SKM-1 (cell line): ENCODE measurements around the gene ACYP1.
"Not testable (repeated sequence)": the region's sequence is repeated elsewhere in the genome, so short reads cannot be mapped to it uniquely, and the experiment has no call there.

ENCODE experiments used
- DNase-seq: peaks from one replicate; lab custom pipeline; 2025; ENCODE audit not compliant: unreplicated experiment; lab: John Stamatoyannopoulos, UW

ACYP1 gene

DNA sequence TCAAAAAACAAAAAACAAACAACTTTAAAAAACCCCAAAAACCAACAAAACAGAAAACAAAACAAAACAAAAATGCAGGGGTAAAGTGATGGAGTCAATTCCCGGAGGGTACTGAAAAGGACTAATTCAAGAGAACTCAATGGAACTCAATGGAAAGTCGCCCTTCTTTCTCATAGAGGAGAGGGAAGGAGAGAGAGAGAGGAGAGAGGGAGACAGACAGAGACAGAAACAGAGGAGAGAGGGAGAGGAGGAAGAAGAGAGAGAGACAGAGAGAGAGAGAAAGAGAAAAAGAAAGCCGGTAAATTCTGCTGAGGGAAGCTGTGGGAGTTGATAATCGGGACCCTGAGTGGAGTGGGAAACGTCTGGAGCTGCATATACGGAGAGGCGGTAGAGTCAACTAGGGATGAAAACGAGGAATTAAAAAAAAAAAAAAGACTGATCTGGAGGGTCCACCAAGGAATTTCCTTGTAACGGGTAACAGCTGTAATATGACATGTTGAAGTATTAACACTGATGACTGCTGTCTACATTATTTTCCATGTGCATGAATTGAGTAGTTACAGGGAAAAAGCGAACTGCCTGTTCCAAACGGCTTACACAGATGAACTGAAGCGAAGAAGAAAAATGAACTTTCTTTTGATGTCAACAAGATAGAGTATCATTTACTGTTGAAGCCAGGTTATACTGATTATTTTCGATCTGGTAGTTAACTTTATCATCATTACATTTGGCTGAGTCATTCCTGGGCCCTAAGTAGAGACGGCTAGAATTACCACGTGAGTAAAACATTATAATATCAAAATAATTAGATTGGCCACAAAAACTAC lies 4.7 kb upstream of the ACYP1 start:
- no peak for DNase-seq

DNA sequence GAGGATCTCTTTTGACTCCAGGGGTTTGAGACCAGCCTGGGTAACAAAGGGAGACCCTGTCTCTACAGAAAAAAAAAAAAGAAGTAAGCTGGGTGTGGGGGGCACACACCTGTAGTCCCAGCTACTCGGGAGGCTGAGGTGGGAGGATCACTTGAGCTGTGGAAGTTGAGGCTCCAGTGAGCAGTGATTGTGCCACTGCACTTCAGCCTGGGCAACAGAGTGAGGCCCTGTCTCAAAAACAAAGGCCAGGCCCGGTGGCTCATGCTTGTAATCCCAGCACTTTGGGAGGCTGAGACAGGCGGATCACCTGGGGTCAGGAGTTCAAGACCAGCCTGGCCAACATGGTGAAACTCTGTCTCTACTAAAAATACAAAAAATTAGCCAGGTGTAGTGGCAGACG lies 3.9 kb upstream of the ACYP1 start:
- DNase-seq: not testable (repeated sequence)

DNA sequence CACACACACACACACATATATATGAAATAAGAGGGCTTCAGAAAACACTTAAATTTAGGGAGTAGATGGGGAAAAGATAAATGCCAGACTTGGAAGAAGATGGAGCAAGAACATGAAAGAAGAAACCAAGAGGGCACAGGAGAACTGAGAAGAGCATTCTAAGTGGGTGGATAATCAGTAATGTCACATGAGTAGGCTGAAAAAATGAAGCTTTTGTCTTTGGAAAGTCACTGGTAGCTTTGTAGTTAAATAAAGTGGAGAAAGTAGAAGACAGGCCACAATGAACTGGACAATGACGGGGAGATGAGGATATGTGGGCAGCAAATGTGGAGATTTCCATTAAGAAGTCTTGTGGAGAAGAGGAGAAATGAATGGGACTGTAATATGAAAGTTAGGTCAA lies 3.4 kb upstream of the ACYP1 start:
- DNase-seq: no peak

DNA sequence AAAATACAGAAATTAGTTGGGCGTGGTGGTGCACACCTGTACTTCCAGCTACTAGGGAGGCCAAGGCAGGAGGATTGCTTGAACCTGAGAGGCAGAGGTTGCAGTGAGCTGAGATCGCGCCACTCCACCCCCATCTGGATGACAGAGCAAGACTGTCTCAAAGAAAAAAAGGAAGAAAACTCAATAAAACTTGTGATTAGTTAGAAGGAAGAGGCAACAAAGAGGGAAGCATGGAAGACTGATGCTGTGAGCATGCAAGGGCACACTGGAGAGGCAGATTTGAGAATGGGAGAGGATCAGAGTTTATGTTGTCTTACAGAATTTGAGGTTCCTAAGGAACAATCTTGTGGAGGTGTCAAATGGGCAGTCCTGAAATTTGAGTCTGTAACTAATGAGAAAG lies 2.9 kb upstream of the ACYP1 start:
- DNase-seq: no peak

DNA sequence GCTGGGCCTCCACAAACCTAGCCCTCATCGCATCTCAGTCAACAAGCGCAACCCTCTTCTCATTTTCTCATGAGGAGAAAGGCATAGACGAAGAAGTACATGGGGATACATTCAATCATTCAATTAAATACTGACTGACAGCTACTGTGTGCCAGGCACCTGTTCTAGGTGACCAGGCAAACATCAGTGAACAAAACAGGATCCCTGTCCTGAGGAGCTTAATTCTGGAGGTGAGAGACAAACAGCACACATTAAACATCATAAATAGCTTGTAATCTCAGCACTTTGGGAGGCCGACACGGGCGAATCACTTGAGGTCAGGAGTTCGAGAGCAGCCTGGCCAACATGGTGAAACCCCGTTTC lies 362 bp upstream of the ACYP1 start:
- DNase-seq: no peak

DNA sequence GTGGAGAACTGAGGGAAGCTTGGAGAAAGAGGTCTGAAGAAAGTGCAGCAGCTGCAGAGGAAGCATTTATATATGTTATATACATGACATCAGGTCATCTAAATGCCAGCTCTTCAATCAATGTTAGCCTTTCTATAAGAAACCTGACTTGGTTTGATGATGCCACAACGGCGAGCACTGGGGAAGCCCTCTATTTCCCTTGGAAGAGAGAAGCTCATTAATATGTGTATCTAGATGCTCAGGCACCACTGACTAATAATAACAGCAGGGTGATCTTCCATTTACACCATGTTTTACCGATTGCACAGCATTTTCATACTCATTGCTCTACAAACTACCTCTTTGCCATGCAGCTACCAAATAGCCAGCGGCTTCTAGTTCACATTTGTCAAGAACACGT lies 811 bp downstream of the ACYP1 start:
- no peak for DNase-seq

DNA sequence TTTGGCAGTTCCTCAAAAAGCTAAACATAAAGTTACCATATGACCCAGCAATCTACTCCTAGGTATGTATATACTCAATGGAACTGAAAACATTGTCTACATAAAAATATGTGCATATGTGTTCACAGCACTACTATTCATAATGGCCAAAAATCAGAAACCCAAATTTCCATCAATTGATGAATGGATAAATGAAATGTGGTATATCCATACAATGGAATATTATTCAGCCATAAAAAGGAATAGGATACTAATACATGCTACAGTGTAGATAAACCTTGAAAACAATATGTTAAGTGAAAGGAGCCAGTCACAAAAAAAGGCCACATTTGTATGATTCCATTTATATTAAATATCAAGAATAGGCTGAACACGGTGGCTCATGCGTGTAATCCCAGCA lies 3.4 kb downstream of the ACYP1 start:
- DNase-seq: no peak

DNA sequence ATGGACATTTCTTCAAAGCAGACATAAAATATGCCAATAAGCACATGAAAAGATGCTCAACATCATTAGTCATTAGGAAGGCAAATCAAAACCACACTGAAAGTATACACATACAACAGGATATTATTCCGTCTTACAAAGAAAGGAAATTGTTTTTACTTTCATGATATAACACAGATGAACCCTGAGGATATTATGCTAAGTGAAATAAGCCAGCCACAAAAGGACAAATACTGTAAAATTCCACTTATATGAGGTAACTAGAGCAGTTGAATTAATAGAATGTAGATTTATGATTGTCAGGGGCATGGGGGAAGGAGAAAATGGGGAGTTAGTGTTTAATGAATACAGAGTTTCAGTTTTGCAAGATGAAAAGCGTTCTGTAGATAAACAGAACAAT lies 4.2 kb downstream of the ACYP1 start:
- no peak for DNase-seq

DNA sequence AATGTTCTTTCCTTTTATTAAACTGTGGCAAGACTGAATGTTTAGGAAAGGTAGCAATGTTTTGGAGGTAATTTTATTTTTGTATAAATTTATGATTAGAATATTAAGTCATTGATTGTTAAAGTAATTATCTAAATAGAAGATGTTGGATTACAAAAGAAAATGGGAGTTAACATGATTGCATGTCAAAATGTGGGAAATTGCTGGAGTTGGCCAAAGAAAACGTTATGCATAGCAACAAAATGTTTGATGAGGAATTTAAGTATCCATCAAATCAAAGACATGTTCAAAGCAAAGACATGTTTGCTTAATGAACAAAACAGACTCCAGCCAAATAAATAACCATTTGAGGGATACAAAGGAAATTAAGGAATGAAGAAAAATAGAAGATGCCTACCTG lies 9.4 kb downstream of the ACYP1 start:
- no peak for DNase-seq

DNA sequence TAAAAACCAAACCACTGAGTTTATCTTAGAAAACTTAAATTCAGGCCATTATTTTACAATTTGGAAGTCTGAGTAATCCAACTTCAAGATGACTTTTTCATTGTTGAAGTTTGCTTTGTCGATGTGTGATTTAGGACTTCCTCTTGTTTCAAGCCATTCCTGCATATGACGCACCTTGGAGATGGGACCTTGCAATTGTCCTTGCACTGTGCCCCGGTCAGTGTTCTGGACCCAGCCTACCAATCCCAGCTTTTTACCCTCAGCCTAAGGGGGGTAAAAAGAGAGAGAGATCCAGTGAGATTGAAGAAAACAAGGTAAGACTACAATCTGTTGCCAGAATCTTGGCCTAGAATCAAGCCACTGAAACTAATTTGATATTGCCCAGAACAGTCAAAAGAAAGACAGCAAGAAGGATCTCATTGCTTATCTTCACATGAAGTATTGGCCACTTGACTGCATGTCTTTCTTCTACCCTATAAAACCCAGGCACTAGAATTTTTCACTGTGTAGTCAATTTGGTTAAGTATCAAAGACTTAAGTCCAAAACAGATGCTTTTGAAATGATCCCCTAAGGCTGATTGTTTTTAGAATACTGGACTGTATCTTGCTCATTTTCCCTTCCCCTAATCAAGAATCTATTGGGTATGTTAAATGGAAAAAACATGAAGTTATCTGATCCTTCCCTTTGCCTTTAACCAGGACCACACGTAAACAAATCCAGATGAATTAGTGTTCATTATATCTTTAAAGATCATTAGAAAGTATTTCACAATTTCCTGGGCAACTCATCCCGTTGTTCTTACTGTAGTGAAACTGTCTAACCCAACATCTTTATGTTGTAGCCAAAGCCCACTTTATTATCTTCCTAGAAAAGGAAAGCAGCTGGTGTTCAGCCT lies 10.2 kb downstream of the ACYP1 start:
- DNase-seq: no peak

DNA sequence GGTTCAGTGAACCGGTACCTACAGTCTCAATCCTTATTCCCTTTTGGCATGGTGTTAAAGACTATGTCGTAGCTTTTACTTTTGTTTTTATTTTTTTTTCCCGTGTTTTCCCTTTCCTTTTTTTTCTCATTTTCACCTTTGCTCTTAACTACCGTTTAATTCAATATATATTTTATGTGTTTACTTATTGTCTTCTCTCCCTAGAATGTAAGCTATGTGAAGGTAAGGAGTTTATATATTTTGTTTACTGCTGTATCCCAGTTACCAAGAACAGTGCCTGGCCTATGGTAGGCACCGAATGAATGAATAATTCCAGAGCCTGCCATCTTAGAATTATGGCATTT lies 12.3 kb downstream of the ACYP1 start:
- DNase-seq: no peak

DNA sequence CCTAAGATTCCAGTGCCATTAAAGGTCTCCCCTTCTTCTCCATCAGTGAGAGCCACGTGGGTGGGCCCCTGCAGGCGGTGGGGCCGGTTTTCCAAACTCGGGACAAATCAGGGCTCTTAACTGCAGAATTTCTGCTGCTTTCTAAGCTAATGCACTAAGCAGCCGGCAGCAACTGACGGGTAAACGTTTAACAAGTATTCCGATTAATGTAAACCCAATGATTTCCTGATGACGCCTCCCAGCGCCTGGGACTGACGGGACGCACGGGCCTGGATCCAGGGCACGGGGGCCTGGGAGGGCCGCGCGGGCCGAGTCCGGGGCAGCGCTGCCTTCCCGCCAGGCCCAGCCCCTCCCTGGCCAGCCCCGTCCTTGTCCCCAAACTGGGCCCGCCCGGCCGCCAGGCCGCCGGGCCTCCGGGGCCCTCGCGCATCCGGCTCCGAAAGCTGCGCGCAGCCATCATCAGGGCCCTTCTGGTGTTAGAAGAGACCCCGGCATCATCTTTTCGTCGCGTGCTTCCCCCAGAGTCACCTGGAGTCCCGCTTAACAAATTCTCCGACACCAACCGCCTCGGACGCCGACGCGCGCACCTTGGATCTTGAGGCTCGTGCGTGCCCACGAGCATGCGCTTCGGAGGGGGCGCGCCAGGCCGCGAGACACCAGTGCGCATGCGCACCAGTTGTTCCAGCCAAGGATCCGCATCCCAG lies 12.8 kb downstream of the ACYP1 start, which contains the start of gene MLH3:
TSS of gene MLH3 (minus strand) at position 616 of the 704 bp plus-strand sequence. CDS start 1,812 bp downstream, outside the sequence.
- peak; percentile 19 for DNase-seq

DNA sequence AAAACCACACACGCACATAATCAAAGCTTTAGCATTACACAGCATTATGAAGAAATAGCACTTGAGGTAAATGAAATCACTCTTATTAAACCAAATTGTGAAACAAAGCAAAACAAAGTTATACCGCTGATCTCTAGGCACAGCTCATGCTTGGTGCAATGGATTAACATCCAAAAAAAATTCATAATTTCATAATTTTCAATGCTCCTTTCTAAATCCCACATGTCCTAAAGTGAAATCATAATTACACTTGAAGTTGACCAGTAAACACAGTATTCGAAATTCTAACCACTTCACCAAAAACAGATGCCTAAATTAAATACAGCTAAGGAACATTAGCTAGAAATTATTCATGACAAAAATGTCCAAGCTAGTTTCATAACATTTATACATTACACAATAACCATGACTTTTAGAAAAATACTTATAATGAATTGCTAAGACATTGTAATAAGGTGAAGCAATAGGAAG lies 14.1 kb downstream of the ACYP1 start:
- no peak for DNase-seq

DNA sequence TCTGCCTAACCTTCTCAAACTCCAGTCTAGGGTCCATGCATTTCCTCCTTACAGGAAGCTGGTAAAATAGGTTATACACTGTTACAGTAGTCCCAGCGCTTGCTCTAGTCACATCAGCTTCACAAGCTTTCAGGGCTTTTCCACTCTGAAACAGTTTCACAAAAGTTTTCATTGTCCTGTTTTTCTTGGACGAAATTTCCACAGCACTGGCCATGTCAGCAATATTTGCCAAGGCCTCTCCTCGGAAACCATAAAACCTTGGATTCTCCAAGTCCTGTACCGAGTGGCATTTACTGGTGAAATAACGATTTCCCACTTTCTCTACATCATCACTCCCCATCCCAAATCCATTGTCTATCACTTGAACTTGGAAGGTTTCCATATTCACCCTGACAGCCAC lies 14.7 kb downstream of the ACYP1 start:
- DNase-seq: no peak

DNA sequence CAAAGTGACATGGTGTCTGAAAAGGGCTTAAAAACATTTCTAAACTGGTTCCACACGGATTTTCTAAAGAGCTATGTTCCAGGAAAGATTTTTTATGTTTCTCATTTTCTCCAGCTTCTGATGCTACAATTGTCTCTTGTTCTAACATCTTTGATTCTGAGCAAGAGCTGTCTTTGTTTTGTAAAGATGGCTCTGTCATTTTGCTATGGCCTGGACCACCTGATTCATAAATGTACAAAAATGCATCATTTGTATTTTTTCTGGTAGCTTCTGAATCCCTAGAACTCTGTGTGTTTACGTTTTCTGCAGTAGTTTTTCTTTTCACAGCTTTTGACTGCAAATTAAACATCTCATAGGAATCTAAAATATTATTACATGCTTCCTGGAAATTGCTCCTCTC lies 15.7 kb downstream of the ACYP1 start:
- no peak for DNase-seq

DNA sequence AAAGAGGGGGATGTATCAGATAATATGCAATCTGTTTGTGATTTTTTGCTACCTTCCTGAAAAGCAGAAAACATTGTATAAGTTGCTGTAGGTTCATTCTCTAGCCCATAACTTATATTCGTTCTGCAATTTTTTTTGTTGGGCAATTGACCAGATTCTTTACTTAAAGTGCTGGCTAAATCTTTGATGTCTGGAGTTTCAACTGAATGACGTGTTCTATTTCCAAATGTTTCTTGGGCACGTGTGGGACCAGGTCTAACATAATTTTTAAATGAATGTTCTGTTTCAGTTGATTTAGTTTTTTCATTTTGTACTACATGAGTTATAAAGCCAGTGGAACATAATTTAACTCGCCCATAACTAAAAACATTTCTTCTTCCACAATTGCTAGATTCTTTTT lies 16.3 kb downstream of the ACYP1 start:
- DNase-seq: no peak

DNA sequence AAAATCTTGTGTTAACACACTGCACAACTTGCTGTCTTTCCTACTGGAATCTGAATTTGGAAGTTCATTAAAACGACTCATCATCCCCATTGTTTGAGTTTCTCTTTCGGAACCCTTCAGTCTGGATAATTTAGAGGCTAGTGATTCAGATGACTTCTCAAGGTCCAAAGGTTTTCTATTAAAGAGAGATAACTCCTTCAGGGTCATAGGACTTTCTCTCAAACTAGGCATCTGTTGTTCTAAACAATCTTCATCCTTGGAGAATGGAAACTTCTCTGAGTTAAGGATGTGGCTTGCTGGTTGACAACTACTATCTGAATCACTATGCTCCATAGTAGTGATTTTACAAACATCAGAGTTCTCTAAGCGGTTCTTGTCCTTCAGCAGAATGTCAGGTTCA lies 16.9 kb downstream of the ACYP1 start:
- DNase-seq: no peak

DNA sequence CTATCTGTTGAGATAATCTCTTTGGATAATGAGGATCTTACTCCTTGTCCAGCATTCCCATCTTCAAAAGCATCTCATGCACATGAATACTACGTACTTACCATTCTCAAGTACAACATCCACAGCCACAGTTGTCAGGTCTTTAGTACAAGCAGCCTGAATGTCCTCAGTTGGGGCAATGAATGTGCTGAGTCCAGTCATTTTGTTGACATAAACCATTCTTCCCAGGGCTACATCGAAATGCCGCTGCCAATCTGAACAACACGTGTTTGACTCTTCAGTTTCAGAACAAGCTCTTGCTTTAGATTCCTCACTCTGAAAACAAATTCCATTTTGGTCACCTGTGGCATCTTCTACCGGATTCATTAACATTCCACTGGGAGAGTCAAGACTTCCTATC lies 17.5 kb downstream of the ACYP1 start:
- DNase-seq: no peak

DNA sequence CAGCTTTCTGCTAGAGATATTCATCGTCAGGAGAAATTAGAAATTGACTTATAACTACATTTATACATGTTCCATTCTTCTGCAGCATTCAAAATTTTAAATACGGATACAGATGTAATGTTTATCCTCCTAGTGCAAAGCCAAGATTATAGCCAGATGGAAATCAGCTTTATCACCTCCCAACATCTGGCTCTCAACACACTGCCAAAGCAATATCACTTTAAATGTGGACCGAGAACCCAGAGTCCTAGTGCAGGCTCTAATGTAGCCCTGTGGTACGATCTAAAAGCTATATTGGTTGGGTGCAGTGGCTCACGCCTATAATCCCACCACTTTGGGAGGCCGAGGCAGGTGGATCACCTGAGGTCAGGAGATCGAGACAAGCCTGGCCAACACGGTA lies 19.1 kb downstream of the ACYP1 start:
- no peak for DNase-seq

DNA sequence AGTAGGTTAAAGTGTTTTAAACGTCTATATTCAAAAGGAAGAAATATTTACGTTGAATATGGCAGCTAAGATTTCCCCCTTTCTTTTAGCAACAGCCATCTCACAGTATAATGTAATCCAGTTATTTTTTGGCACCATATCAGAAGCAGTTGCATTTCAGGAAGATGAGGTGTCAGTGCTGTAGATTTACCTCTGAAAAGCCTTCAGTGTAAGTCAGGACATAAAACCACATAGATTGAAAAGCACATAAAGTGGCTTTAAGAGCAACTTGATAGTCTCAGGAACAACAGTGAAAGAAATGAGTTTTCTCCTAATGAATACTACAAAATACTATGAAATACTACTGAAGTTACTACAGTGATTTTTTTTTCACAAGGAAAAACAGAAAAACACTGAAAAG lies 19.5 kb downstream of the ACYP1 start:
- DNase-seq: no peak

DNA sequence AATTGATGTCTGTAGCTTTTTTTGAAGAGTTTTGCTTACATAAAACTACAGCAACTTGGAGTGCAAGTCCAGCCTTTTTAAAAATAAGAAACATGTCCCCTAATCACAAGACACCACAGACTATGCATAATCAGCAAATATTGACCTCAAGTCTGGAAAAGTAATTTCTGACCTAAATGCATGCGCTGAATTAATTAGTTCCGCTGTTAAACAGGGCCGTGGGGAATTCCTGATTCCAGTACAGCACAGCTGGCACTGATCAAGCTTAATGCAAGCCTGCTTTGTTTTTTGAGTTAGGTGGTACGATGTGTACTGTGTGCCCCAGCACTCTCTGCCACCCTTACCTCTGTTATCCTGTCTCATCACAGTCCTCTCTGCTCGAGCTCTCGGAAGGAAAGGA lies 21.8 kb downstream of the ACYP1 start:
- DNase-seq: no peak

DNA sequence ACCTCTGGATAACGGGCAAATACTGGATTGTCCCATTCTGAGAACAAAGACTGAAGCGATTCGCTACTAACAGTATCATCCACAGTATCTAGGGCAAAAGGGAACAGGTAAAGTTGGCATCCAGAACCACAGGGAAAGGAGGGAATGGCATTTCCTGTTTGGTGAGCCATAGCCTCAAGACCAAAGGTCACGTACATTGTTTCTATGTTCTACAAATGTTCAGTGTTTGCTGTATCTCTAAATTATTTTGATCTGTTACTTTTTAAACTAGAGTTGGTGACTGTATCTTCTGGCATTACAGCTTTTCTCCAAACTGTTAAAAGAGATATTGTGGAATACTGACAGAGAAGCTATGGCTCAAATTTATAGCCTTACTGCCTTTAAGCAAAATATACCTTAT lies 22.2 kb downstream of the ACYP1 start:
- DNase-seq: no peak
